GM18505 (cell line): ENCODE measurements around the gene CEP295NL.

ENCODE experiments used
- ATAC-seq: cut with Tn5 transposase; IDR thresholded peaks from one replicate; pipeline ENCODE4 v1.9.1; 2021; ENCODE audit not compliant: unreplicated experiment
- POLR2A ChIP-seq: IDR thresholded peaks from 4 replicates; pipeline ENCODE4 v1.6.1; 2011; ENCODE audit warnings: borderline replicate concordance; ENCODE audit not compliant: insufficient read depth, insufficient read length; ENCODE audit errors: extremely low read depth

The CEP295NL gene

GRCh38 chr17:78939615-78940014 lies 36.6 kb upstream of the CEP295NL start:
- TF ChIP-seq POLR2A, result no peak

GRCh38 chr17:78937561-78937960 lies 34.6 kb upstream of the CEP295NL start:
- ATAC-seq, result no peak
- TF ChIP-seq POLR2A, result no peak

More at GRCh38 chr17:78939615-78940014, 36.6 kb upstream of the CEP295NL start:
- no peak for ATAC-seq

- ATAC-seq, result no peak
- TF ChIP-seq POLR2A, result no peak
Observed at GRCh38 chr17:78935419-78936323, 32.7 kb upstream of the CEP295NL start.

- no peak for TF ChIP-seq POLR2A
- ATAC-seq, result no peak
Observed at GRCh38 chr17:78934681-78935418, 31.8 kb upstream of the CEP295NL start.

- no peak for TF ChIP-seq POLR2A
- no peak for ATAC-seq
Observed at GRCh38 chr17:78933959-78934568, 31.1 kb upstream of the CEP295NL start.

- TF ChIP-seq POLR2A, result no peak
- no peak for ATAC-seq
Observed at GRCh38 chr17:78933025-78933958, 30.3 kb upstream of the CEP295NL start.

GRCh38 chr17:78929908-78930775 lies 27.1 kb upstream of the CEP295NL start:
- ATAC-seq, result no peak
- TF ChIP-seq POLR2A, result no peak

GRCh38 chr17:78925662-78926555 lies 22.9 kb upstream of the CEP295NL start:
- no peak for ATAC-seq
- no peak for TF ChIP-seq POLR2A

- ATAC-seq, result no peak
- TF ChIP-seq POLR2A, result no peak
Observed at GRCh38 chr17:78925234-78925633, 22.2 kb upstream of the CEP295NL start, which contains the start of gene TIMP2. TSS of gene TIMP2 (minus strand) at chr17:78925387. CDS start at chr17:78925088, 299 bp downstream.

GRCh38 chr17:78924481-78925151 lies 21.6 kb upstream of the CEP295NL start:
- TF ChIP-seq POLR2A, result no peak
- ATAC-seq, result no peak

GRCh38 chr17:78923660-78924453 lies 20.9 kb upstream of the CEP295NL start:
- no peak for TF ChIP-seq POLR2A

More at GRCh38 chr17:78923660-78924453, 20.9 kb upstream of the CEP295NL start:
- no peak for ATAC-seq
